MV-4-11 (cell line): ENCODE data around the gene TUFM.
"Not testable (repeated sequence)": the region's sequence is repeated elsewhere in the genome, so short reads cannot be mapped to it uniquely, and the experiment has no call there.

ENCODE experiments used
- DNase-seq: peaks from one replicate; lab custom pipeline; 2025; lab: John Stamatoyannopoulos, UW

Gene TUFM

DNA sequence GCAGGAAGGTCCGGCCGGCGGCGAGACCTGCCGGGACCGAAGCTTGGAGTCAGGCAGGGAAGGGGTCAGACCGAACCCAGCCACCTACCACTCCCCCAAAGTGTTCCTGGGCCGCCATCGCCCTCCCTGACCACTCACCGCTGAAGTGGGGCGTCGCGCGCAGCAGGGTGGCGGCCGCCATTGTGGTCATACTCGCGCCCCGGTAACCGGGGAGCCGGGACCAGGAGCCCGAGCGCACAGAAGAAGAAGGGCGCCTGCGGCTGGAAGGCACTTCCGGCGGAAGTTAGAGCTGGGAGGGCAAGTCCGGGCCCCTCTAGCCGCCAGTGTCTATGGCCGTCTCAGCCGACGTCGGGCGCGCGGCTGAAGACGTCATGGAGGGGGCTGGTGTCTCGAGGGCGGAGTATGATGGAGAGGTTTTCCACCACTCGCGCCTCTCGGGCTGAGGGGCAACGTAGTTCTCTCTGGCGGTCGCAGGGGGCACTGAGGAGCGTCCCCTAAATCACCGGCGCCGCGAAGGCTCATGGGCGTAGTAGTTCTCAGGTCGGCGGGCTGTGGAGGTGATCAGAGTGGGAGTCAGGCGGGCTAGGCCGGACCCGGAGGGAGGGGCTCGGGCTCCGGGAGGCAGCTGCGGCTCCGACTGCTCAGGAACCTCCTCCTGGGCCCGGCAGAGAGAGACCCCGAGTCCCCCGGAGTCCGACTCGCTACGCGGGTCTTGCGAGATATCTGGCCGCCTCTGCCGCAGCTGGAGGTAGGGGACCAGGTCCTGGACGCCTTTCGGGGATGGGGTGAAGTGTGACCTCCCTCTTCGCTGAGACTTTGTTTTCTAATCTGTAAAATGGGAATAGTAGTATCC is at the start of gene TUFM:
Gene TUFM (minus strand): TSS at position 269 of the 853 bp plus-strand sequence. CDS start 79 bp downstream, at position 190.
- peak; percentile 98 for DNase-seq

DNA sequence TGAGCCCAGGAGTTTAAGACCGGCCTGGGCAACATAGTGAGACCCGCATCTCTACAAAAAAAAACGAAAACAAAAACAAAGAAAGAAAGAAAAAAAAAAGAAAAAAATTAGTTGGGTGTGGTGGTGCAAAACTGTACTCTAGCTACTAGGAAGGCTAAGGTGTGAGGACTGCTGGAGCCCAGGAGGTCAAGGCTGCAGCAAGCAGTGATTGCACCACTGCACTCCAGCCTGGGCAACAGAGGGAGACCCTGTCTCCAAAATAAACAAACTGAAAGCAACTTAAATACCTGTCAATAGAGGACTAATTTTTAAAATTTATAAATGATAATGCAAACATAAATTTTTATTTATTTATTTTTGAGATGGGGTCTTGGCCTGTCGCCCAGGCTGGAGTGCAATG is 49.5 kb upstream of the TUFM start:
- DNase-seq: no peak

DNA sequence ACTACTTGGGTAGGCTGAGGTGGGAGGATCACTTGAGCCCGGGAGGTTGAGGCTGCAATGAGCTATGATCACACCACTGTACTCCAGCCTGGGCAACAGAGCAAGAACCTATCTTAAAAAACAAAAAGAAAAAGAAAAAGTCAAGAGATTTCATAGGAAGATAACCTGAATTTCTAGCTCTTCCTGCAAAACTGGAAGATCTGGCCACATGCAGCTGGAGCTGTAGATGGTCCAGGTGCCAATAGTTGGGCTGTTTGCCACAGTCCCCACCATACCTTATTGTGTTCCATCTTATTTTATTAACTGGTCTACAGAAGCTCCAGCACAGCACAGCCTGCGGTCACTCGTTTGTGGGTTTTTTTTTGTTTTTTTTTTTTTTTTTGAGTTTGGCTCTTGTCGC is 47.1 kb upstream of the TUFM start:
- DNase-seq: no peak

DNA sequence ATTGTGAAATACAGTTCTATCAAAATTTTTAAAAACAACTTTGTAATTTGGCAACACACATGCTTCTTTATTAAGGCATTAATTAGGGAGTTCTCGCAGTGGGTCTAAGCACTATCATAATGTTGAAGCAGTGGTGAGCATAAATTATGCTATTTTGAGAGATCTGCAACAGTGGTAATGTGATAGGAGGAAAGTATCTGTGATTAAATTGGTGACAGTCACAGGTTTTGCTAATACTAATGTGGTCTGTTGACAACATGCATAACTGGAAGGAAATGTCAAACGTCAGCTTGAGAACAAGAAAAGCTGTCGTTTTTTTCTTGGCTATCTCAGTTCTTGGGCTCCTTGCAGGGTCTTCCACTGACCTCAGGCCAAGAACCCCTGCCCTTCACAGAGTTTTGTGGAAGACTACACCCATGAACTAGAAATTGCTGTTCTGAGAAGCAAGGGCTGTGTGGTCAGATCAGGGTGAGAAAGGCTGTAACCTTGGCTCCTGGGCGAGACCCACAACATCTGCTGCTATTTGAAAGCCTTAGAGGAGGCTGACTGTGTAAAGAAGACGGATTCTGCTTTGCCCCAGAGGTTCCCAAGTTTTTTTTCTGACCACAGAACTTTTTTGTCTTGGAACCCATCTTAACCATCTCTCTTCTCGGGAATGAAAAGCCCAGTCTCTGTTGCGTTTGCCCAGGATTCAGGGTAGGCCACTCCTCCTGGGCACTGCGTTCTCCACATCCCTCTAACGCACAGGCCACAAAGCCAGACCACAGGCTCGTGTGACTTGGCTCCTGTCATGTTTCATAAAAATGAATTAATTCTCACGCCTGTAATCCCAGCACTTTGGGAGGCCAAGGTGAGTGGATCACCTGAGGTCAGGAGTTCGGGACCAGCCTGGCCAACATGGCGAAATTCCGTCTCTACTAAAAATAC is 46.1 kb upstream of the TUFM start:
- no peak for DNase-seq

DNA sequence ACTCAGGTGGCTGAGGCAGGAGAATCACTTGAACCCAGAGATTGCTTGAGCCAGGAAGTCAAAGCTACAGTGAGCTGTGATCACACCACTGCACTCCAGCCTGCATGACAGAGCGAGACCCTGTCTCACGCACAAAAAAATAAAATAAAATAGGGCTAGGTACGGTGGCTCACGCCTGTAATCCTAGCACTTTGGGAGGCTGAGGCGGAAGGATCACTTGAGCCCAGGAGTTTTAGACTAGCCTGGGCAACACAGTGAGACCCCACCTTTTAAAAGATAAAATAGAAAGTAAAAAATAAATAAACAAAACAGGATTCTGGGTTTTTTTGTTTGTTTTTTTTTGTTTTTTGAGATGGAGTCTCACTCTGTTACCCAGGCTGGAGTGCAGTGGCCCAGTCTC is 44.2 kb upstream of the TUFM start:
- DNase-seq: not testable (repeated sequence)

DNA sequence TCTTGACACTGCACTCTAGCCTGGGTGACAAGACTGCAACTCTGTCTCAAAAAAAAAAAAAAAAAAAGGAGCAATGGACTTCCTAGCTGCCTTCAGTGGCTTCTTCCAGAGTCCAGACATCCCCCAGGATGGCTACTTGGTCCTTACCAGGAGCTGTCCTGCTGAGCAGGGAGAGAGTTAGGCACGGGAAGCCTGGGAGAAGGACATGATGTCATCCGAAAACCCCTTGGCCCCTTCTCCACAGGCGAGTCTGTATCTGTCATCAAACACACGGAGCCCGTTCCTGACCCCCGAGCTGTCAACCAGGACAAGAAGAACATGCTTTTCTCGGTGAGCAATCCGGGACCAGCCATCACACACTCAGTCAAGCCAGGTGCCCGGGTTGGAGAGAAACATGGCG is 40.8 kb upstream of the TUFM start:
- DNase-seq: no peak

DNA sequence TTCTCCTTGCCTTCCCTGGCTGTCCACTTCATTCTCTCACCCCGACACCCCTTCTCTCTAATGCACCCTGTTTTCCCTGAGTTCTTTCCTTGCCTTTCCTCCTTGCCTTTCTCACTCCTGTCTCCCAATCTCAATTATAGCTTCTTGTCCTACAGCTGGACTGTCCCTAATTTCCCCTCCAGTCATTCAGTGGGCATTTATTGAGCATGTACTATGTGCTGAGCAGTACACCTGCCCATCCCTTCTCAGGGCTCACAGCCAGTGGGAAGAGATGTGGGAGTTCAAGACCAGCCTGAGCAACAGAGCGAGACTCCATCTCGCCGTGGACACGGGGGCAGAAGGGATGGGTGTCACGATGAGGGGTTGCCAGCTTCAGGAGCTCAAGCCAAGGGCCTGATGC is 37.9 kb upstream of the TUFM start:
- no peak for DNase-seq

DNA sequence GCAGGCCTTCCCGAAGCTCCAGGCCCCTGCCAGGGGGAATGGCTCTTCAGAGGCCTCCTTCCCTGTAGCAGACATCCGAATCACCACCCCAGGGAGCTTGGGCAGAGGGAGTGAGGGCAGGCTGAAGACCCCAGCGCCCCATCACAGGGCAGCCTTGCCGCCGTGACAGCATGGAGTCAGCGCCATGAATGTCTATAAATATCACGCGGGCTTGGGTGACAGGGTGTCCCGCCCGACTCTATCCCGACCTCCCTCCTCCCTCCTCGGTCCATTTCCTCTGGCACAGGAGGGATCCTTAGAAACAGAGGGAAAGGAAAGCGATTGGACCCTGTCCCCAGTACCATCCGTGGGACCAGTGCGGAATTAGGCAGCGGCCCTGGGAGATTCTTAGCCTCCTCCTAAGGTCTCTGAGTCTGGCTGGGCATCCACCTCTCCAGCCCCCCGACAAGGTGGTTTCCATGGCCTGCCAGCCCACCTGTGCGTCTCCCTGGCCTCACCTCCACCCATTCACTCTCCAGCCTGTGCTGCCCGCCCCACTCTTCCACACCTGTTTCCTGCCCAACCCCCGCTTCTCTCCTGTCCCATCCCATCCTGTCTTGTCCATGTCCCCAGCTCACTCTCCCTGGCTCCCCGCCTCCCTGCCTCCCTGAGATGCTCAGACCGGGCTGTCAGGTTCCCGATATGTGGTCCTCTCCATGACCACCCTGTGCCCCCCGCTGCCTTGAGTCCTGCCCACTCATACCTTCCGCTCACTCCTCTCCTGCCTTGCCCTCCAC is 37.3 kb upstream of the TUFM start:
- no peak for DNase-seq

DNA sequence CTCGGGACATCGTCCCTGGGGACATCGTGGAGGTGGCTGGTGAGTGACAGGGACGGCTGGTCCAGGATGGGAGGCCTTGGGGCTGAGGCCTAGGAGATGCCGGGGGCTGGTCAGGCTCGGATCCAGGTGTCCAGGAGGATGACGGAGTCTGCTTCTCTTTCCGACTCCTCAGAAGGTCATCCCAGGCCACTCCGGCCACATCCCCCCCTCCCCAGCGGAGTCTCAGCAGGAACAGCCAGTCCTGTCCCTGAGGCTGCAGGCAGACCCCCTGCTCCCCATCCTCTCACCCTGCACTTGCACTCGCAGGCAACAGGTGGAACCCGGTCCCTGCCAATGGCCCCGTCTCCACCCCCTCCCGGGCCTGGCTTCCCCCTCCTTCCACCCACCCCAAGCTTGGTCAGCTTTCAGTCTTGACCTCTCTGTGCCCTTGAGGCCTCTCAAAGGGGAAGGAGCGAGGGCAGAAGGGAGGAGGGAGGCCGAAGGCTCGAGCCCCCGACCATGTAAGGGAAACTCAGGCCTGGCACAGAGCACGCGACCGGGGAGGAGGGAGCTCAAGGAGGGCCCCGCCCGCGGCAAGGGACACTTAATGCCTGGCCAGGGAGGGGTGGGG is 36.5 kb upstream of the TUFM start:
- no peak for DNase-seq

DNA sequence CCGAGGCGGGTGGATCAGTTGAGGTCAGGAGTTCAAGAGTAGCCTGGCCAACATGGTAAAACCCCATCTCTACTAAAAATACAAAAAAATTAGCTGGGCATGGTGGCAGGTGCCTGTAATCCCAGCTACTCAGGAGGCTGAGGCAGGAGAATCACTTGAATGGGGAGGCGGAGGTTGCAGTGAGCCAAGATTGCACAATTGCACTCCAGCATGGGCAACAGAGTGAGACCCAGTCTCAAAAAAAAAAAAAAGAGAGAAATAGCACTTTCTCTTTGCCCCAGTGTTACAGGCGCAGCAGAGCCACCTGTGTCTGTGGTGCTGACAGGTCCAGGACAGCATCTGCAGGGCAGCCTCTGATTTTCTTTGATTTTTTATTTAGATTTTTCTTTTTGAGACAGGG is 35.4 kb upstream of the TUFM start:
- DNase-seq: not testable (repeated sequence)

DNA sequence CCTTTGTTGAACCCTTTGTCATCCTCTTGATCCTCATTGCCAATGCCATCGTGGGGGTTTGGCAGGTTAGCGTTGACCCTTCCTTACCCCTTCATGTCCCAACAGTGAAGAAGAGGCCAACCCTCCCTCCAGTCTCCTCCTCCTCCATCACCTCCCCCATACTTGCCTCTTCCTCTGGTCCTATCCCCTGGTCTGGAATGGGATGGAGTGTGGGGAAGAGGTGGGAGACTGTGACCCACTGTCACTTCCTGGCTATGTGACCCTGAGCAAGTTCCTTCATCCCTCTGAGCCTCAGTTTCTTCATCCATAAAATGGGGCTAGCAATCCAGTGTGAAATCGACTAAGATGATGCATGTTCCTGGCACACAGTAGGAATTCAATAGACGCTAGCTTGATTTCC is 34.8 kb upstream of the TUFM start:
- DNase-seq: no peak

DNA sequence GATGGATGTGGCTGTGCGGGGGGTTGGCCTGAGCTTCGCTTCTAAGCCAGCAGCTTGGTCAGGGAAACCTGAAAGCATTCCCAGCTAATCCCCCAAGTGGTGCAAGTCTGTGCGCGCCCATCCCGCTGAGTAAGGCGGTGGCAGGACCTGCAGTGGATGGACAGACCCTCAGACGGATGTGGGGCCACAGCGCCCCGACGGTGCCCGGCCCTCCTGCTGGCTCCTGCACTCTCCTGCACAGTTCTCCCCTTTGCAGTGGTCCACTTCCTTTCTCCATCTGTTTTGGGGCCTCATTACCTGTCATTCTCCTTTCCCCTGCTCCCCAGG is 34.4 kb upstream of the TUFM start:
- DNase-seq: no peak

DNA sequence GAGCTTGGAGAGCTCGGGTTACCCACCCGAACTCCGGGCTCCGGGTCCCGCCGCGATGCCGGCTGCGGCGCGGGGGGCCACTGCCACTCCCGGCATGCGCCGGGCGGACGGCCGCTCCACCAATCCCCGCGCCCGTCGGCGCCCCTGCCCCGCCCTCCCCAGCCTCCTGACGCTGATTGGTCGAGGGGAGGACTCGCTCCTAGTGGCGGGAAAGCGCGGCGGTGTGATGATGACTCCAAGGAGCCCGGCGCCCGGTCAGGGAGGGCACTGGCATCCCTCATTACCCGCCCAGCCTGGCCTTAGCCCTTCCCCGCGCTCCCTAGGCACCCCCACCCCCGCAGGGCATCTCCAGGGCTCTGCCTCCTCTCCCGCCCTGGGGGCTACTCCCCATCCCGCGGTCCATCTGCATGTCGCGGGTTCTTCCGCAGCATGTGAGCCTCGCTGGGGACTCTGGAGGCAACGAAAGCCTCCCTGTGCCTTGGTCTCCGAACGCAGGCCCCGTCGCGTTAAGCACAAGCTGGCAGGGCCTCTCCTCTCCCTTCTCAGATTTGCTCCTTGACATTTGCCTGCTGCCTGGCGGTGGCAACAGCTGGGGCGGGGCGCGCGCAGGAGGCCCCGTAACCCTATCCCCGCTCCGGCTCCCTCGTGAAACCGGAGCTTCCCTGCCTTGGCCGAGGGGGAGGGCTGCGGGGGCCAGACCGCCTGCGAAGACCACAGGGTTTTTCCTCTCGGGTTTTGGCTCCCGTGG is 33.9 kb upstream of the TUFM start:
- peak; percentile 80 for DNase-seq

DNA sequence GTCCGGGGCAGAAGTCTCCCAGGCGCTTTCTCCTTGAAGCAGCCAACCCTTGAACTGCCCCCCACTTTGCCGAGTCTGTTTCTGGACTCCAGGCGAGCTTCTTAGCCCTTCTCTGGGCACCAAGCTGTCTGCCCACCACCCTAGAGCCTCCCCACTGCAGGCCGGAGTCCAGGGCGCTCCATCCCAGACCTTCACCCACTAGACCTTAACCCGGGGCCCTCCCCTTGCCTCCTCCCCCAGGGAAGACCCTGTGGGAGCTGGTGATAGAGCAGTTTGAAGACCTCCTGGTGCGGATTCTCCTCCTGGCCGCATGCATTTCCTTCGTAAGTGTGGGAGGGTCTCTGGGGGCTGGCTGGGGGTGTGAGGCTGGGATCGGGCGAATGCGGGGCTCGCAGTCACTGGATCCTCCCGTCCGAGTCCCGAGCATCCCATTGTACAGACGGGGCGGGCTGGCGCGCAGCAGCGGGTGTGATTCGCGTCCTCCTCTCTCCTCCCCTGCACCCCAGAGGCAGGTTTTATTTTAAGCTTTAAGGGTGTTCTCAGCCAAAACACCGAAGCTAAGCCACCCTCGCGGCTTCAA is 33.2 kb upstream of the TUFM start:
- no peak for DNase-seq

DNA sequence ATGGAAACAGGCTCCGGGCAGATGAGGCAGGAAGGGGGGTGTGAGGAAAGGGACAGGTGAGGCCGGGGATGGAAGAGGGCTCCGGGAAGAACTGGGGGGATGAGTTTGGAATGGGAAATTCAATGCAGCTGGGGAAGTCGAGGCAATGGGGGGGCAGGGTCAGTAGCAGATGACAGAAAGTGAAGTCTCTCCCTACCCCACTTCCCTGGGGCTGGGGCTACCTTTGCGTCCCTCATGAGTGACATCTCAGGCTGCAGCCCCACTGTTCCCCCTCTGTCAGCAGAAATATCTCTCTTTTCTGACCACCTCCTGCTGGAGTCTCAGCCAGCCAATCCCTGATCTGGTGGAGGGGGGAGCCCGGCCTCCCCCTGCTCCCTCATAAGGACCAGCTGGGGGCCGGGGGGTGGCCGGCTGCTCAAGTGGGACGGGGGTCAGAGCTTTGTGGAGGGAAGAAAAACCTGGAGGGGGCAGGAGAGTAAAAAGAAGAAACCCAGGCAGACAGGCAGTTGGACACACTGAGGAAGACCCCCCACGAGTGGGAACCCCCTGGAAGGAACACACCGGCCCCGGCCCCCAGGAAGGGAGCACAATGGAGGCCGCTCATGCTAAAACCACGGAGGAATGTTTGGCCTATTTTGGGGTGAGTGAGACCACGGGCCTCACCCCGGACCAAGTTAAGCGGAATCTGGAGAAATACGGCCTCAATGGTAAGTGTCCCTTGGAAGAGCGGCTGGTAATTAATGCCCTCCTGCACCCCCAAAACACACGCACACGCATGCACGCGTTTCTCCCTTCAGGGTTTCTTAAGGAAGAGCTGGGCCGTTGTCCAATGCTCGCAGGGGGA is 32.2 kb upstream of the TUFM start, which contains the start of gene ATP2A1:
Gene ATP2A1 (plus strand): TSS at position 406 of the 844 bp plus-strand sequence. CDS start 184 bp downstream, at position 590.
- DNase-seq: no peak

DNA sequence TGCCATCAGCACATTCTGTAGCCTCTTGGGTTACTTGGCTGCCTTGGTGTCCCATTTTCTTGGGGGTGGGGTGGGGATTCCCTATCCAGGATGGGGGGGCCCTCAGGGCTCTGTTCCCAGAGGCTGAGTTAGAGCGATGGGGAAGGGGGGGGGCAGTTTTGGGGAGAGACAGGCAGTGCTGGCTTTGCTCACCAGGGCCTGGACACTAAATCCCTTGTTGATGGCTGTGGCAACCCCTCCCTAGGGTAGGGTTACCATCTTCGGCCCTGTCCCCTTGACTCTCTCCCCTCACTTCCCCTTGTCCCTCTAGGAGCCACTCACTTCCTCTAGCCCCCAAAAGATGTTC is 31.5 kb upstream of the TUFM start:
- DNase-seq: no peak

DNA sequence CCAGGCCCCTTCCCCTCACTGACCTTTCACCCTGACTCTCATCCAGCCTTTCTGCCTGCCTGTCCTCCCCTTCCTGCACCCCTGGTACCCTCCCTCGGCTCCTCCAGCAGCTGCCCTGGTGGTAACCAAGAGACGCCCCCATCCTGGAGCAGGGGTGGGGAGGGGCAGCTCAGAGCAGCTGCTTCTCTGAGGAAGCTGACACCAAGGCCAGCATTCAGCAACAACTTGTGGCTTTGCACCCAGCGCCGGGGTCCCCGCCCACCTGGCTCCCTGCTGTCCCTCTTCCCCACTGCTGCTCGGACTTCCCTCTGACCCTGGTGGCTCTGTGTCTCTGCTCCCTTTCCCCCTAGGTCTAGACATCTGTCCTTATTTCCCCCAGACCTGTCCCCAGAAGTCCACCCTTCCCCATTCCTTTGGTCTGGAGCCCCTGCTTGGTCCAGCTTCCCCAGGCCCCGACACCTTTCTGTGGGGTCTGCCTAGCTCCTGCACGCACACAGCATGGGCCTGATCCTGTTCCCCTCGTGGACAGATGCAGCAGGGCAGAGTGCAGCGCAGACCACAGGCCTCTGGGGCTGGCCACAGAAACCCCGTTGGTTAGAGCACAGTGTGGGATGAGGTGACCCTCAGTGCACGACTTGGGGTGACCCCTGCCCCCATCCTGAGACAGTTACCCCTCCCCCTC is 31.0 kb upstream of the TUFM start:
- peak; percentile 57 for DNase-seq

DNA sequence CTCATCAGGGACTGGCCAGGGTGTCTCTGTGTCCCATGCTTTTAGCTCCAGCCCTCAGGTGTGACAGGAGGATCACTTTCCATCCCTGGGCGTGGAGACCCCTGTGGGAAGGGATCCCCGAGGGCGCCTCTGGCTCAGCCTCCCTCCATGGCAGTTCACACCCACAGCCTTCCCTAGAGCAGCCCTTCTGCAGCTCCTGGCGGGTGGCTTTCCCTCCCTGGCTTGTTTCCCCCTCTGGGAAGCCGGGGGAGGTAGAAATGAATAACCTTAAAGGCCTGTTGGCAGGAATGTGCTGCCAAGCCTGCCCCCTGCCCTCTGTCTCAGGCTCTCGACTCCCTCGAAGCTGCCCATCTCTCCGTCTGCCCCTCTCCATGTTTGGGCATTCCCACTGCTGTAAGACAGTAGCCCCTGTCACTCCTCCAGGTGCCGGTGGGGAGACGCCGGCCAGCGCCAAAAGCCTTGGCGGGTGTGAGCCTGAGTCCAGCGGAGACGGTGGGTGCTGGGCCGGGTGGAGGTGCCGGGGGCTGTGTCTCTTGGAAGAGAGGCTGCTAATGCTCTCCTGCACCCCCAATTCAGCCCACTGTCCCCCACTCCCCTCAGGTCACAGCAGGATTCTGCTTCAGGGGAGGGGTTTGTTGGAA is 30.0 kb upstream of the TUFM start:
- no peak for DNase-seq
